Activated CD4-positive, alpha-beta memory T cell treated with anti-CD3 and anti-CD28 coated beads for 36 hours (primary cell): ENCODE results near the gene ANKDD1A. TPM values are rescaled to one million over a fixed set of nuclear protein-coding genes. Genes with fewer than 3 reads are reported as not detected.

ENCODE experiments used
- CTCF ChIA-PET: fragments of 350-600 bp; sonication (Branson Sonifier 250); formaldehyde crosslinking; loops from one replicate; lab custom pipeline; 2021; ENCODE audit warnings: antibody characterized with exemption, inconsistent platforms; lab: Charles Lee
- POLR2A ChIA-PET: fragments of 350-600 bp; sonication (Branson Sonifier 250); formaldehyde crosslinking; loops from one replicate; lab custom pipeline; 2021; ENCODE audit warnings: antibody characterized with exemption; lab: Charles Lee
- DNase-seq: peaks from one replicate; pipeline ENCODE4 v3.0.0-alpha.2; 2020
- H3K27ac Mint-ChIP-seq: one replicate; pipeline ENCODE4 v1.8.0; 2021; ENCODE audit warnings: mixed read lengths
- H3K27me3 Mint-ChIP-seq: one replicate; pipeline ENCODE4 v1.8.0; 2021; ENCODE audit warnings: mixed read lengths
- H3K36me3 Mint-ChIP-seq: one replicate; pipeline ENCODE4 v1.8.0; 2021; ENCODE audit warnings: mixed read lengths
- H3K4me1 Mint-ChIP-seq: one replicate; pipeline ENCODE4 v1.8.0; 2021; ENCODE audit warnings: low read depth, mixed read lengths
- H3K4me3 Mint-ChIP-seq: one replicate; pipeline ENCODE4 v1.8.0; 2021; ENCODE audit warnings: mild to moderate bottlenecking, mixed read lengths
- H3K9me3 Mint-ChIP-seq: one replicate; pipeline ENCODE4 v1.8.0; 2021; ENCODE audit warnings: mixed read lengths
- intact Hi-C: fragments of 100-400 bp; cut with micrococcal nuclease; formaldehyde crosslinking; loops from one replicate; pipeline ENCODE4 v1.15.1; 2023
- total RNA-seq, 2 experiments: library from RNA; stranded (reverse); gene quantifications; one replicate each; pipeline ENCODE4 v1.2.3, GENCODE V29; 2021

Gene ANKDD1A
- total RNA-seq, 2 experiments from 2014 or later = 6.3 to 6.6 TPM

- Mint-ChIP-seq H3K4me3 (peak overlapping the region; percentile 68), H3K4me1 (peaks cover 34% of the 10 kb centered on the region), H3K9me3 (no peaks in the 10 kb centered on the region), H3K27me3 (no peaks in the 10 kb centered on the region), H3K27ac (peak overlapping the region; percentile 92), H3K36me3 (no peaks in the 10 kb centered on the region)
- DNase-seq = peak; percentile 54
- ChIA-PET CTCF (interaction anchor here (1.1 to 2.3 kb wide), 5 partner anchors 9 to 47 kb away, joined by 3 to 28 read pairs (median 5); no protein-coding TSS in a partner anchor), POLR2A (interaction anchor here (0.8 to 4.7 kb wide), 7 partner anchors 10 to 185 kb away, joined by 3 to 98 read pairs (median 4); no protein-coding TSS in a partner anchor)
- intact Hi-C loops = no loop called here
Measured at GRCh38 chr15:64883100-64883581, 28.6 kb upstream of the ANKDD1A start.

- DNase-seq = peak; percentile 91
- Mint-ChIP-seq H3K4me3 (peak overlapping the region; percentile 68), H3K27ac (peak overlapping the region; percentile 92), H3K27me3 (no peaks in the 10 kb centered on the region), H3K4me1 (peaks cover 33% of the 10 kb centered on the region), H3K9me3 (no peaks in the 10 kb centered on the region), H3K36me3 (no peaks in the 10 kb centered on the region)
- ChIA-PET CTCF (interaction anchor here (1.1 to 2.3 kb wide), 6 partner anchors 10 to 48 kb away, joined by 3 to 28 read pairs (median 6); no protein-coding TSS in a partner anchor), POLR2A (interaction anchor here (1.0 to 4.7 kb wide), 5 partner anchors 10 to 124 kb away, joined by 3 to 98 read pairs (median 4); no protein-coding TSS in a partner anchor)
- intact Hi-C loops = loop anchor here (1.0 kb wide), 1 partner anchor 8 kb away; no protein-coding TSS in a partner anchor
Measured at GRCh38 chr15:64883997-64884511, 27.6 kb upstream of the ANKDD1A start.

GRCh38 chr15:64884679-64885078 is 27.0 kb upstream of the ANKDD1A start:
- no peak overlapping the region for H3K4me3 Mint-ChIP-seq
- no peak overlapping the region for H3K27ac Mint-ChIP-seq
- no peaks in the 10 kb centered on the region for H3K9me3 Mint-ChIP-seq
- no peaks in the 10 kb centered on the region for H3K36me3 Mint-ChIP-seq
- CTCF ChIA-PET = interaction anchor here (1.2 to 2.3 kb wide), 4 partner anchors 9 to 49 kb away, joined by 3 to 28 read pairs (median 8); no protein-coding TSS in a partner anchor
- intact Hi-C loops = loop anchor here (1.0 kb wide), 1 partner anchor 8 kb away; no protein-coding TSS in a partner anchor
- no peaks in the 10 kb centered on the region for H3K27me3 Mint-ChIP-seq
- DNase-seq = no peak
- H3K4me1 Mint-ChIP-seq = peaks cover 33% of the 10 kb centered on the region
- POLR2A ChIA-PET = interaction anchor here (1.1 to 4.7 kb wide), 3 partner anchors 9 to 49 kb away, joined by 3 to 98 read pairs (median 4); no protein-coding TSS in a partner anchor

- no peak overlapping the region for H3K4me3 Mint-ChIP-seq
- H3K9me3 Mint-ChIP-seq = no peaks in the 10 kb centered on the region
- no peak overlapping the region for H3K27ac Mint-ChIP-seq
- POLR2A ChIA-PET = no interaction called here
- H3K36me3 Mint-ChIP-seq = no peaks in the 10 kb centered on the region
- H3K27me3 Mint-ChIP-seq = no peaks in the 10 kb centered on the region
- peaks cover 41% of the 10 kb centered on the region for H3K4me1 Mint-ChIP-seq
- intact Hi-C loops = no loop called here
- no peak for DNase-seq
- CTCF ChIA-PET = interaction anchor here (1.5 kb wide), 1 partner anchor 17 kb away, joined by 3 read pairs; no protein-coding TSS in a partner anchor
Measured at GRCh38 chr15:64888336-64888735, 23.4 kb upstream of the ANKDD1A start.

- peaks cover 7% of the 10 kb centered on the region for H3K36me3 Mint-ChIP-seq
- peak overlapping the region; percentile 99 for H3K27ac Mint-ChIP-seq
- H3K4me1 Mint-ChIP-seq = peaks cover 48% of the 10 kb centered on the region
- CTCF ChIA-PET = interaction anchor here (1.9 to 5.0 kb wide), 5 partner anchors 8 to 56 kb away, joined by 5 to 60 read pairs (median 28); partner anchors contain the start of gene PLEKHO2
- no peaks in the 10 kb centered on the region for H3K27me3 Mint-ChIP-seq
- H3K9me3 Mint-ChIP-seq = no peaks in the 10 kb centered on the region
- DNase-seq = peak; percentile 38
- POLR2A ChIA-PET = interaction anchor here (1.0 to 4.2 kb wide), 4 partner anchors 9 to 50 kb away, joined by 3 to 98 read pairs (median 11); no protein-coding TSS in a partner anchor
- intact Hi-C loops = loop anchor here (5.0 to 10.0 kb wide), 4 partner anchors 101 to 1387 kb away; partner anchors contain the start of genes DENND4A, SNX1 and USP3
- H3K4me3 Mint-ChIP-seq = no peak overlapping the region
Measured at GRCh38 chr15:64891561-64891960, 20.1 kb upstream of the ANKDD1A start.

GRCh38 chr15:64892847-64893403 is 18.8 kb upstream of the ANKDD1A start:
- Mint-ChIP-seq H3K4me3 (peak overlapping the region; percentile 95), H3K27ac (peak overlapping the region; percentile 99), H3K27me3 (no peaks in the 10 kb centered on the region), H3K4me1 (peaks cover 55% of the 10 kb centered on the region), H3K36me3 (peaks cover 7% of the 10 kb centered on the region), H3K9me3 (no peaks in the 10 kb centered on the region)
- ChIA-PET CTCF (interaction anchor here (0.9 to 5.0 kb wide), 8 partner anchors 9 to 57 kb away, joined by 3 to 60 read pairs (median 14); partner anchors contain the start of genes ANKDD1A and PLEKHO2), POLR2A (interaction anchor here (1.0 to 4.2 kb wide), 17 partner anchors 10 to 412 kb away, joined by 3 to 98 read pairs (median 6); partner anchors contain the start of genes ANKDD1A, PLEKHO2, RNU5B-1 and SPG21)
- intact Hi-C loops = loop anchor here (1.0 to 10.0 kb wide), 11 partner anchors 9 to 1388 kb away; partner anchors contain the start of genes DENND4A, PIF1, PLEKHO2 and RNU5A-1
- peak; percentile 80 for DNase-seq

- H3K36me3 Mint-ChIP-seq = peaks cover 7% of the 10 kb centered on the region
- CTCF ChIA-PET = interaction anchor here (0.9 to 5.0 kb wide), 11 partner anchors 10 to 83 kb away, joined by 3 to 60 read pairs (median 10); partner anchors contain the start of genes ANKDD1A and PLEKHO2
- intact Hi-C loops = loop anchor here (1.0 to 10.0 kb wide), 11 partner anchors 12 to 1389 kb away; partner anchors contain the start of genes DENND4A, PIF1, PLEKHO2 and RNU5A-1
Measured at GRCh38 chr15:64893481-64894394, 18.0 kb upstream of the ANKDD1A start.

GRCh38 chr15:64894395-64895056 is 17.2 kb upstream of the ANKDD1A start:
- peaks cover 59% of the 10 kb centered on the region for H3K4me1 Mint-ChIP-seq

More at GRCh38 chr15:64893481-64894394, 18.0 kb upstream of the ANKDD1A start:
- POLR2A ChIA-PET = interaction anchor here (0.6 to 4.2 kb wide), 19 partner anchors 10 to 411 kb away, joined by 3 to 98 read pairs (median 6); partner anchors contain the start of genes ANKDD1A, PIF1, PLEKHO2 and RNU5B-1
- peak; percentile 99 for DNase-seq
- Mint-ChIP-seq H3K9me3 (no peaks in the 10 kb centered on the region), H3K4me3 (peak overlapping the region; percentile 95), H3K4me1 (peaks cover 59% of the 10 kb centered on the region), H3K27ac (peak overlapping the region; percentile 99), H3K27me3 (no peaks in the 10 kb centered on the region)

GRCh38 chr15:64895285-64896065 is 16.2 kb upstream of the ANKDD1A start:
- intact Hi-C loops = loop anchor here (10.0 kb wide), 1 partner anchor 1391 kb away; the partner anchor contains the start of gene USP3
- peak overlapping the region; percentile 95 for H3K4me3 Mint-ChIP-seq
- peaks cover 3% of the 10 kb centered on the region for H3K9me3 Mint-ChIP-seq
- peaks cover 10% of the 10 kb centered on the region for H3K36me3 Mint-ChIP-seq
- H3K4me1 Mint-ChIP-seq = peaks cover 59% of the 10 kb centered on the region
- H3K27me3 Mint-ChIP-seq = no peaks in the 10 kb centered on the region
- peak overlapping the region; percentile 99 for H3K27ac Mint-ChIP-seq
- DNase-seq = peak; percentile 48
- CTCF ChIA-PET = interaction anchor here (0.7 to 5.0 kb wide), 12 partner anchors 9 to 208 kb away, joined by 3 to 60 read pairs (median 10); partner anchors contain the start of genes ANKDD1A and PLEKHO2
- POLR2A ChIA-PET = interaction anchor here (1.7 to 4.2 kb wide), 4 partner anchors 9 to 70 kb away, joined by 8 to 98 read pairs (median 22); partner anchors contain the start of gene PIF1

More at GRCh38 chr15:64894395-64895056, 17.2 kb upstream of the ANKDD1A start:
- POLR2A ChIA-PET = interaction anchor here (0.6 to 4.2 kb wide), 16 partner anchors 9 to 410 kb away, joined by 3 to 98 read pairs (median 6); partner anchors contain the start of genes ANKDD1A, PIF1, PLEKHO2 and RNU5B-1
- Mint-ChIP-seq H3K27me3 (no peaks in the 10 kb centered on the region), H3K27ac (peak overlapping the region; percentile 99), H3K36me3 (peaks cover 10% of the 10 kb centered on the region), H3K9me3 (peaks cover 2% of the 10 kb centered on the region), H3K4me3 (peak overlapping the region; percentile 95)
- CTCF ChIA-PET = interaction anchor here (0.7 to 5.0 kb wide), 14 partner anchors 10 to 207 kb away, joined by 3 to 60 read pairs (median 8); partner anchors contain the start of genes ANKDD1A and PLEKHO2
- DNase-seq = peak; percentile 89
- intact Hi-C loops = loop anchor here (1.0 to 10.0 kb wide), 5 partner anchors 11 to 1390 kb away; partner anchors contain the start of genes DENND4A, SNX1 and USP3
